Measurements from ENCODE around the gene KLHL22.

- TF ChIP-seq CTCF (conservative IDR thresholded peaks at IDR 0.05 in 1 of 2, IDR thresholded peaks at IDR 0.05 in 1 of 2; ENCODE audit: extremely low read depth in 1 of 2, insufficient read depth in 1 of 2, low read depth in 1 of 2, low read length in 2 of 2): no peak
- no peak for TF ChIP-seq EZH2 (IDR thresholded peaks at IDR 0.05; ENCODE audit: borderline replicate concordance, low read length)
Measured at GRCh38 chr22:20457506-20458240, 37.9 kb downstream of the KLHL22 start.

All from mammary epithelial cell (primary cell).